22Rv1 (cell line): ENCODE measurements around the gene PBX2.
"Not testable (repeated sequence)": the region's sequence is repeated elsewhere in the genome, so short reads cannot be mapped to it uniquely, and the experiment has no call there.

Source experiments
- CTCF ChIP-seq: fragments of 450-650 bp; IDR thresholded peaks from 2 replicates; pipeline ENCODE4 v1.5.1; 2017; ENCODE audit warnings: mild to moderate bottlenecking
- ZFX ChIP-seq: fragments of 450-650 bp; IDR thresholded peaks from 2 replicates; pipeline ENCODE4 v1.6.1; 2017; ENCODE audit warnings: antibody characterized with exemption, borderline replicate concordance

- not testable (repeated sequence) for TF ChIP-seq CTCF, ZFX
Measured at GRCh38 chr6:32144238-32144637, 45.8 kb downstream of the PBX2 start.
